ENCODE results near the gene STOML3.

DNA sequence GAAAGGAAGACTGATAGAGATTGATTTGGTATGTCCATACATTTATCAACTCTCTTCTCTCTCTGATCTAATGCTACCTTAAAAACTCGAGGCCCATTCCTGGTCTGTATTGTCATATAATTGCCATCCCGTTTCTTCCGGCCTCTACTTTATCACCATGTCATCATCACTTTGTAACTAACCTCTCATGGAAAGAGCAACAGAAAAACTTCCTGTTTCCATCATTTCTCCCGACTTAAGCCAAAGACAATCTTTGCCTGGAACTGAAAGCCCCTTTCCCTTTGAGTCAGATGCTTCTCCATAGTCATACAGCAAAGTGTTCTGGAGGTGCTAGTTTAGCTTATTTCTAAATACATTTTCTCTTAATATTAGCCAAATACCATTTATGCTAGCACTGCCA is 2.8 kb upstream of the STOML3 start:
- no peak for TF ChIP-seq POLR2AphosphoS5 (IDR thresholded peaks at IDR 0.05; ENCODE audit: low read depth, low read length)
- TF ChIP-seq POLR2A (IDR thresholded peaks at IDR 0.05; ENCODE audit: low read depth, low read length), result no peak
- no peak for TF ChIP-seq TAF1 (IDR thresholded peaks at IDR 0.05; ENCODE audit: low read depth, low read length)
- no peak for TF ChIP-seq PAX5 (IDR thresholded peaks at IDR 0.05; ENCODE audit: insufficient read depth, low read length, severe bottlenecking)
- TF ChIP-seq POU2F2 (IDR thresholded peaks at IDR 0.05; ENCODE audit: low read depth, low read length), result no peak
- TF ChIP-seq SPI1 (IDR thresholded peaks at IDR 0.05; ENCODE audit: low read depth, low read length), result no peak

All from GM12891 (cell line).